Body of pancreas (tissue), 4 donors: ENCODE results near the gene CRPPA.

Experiments used
- POLR2A ChIP-seq, 3 donors: fragments of 450-650 bp; IDR thresholded peaks; one replicate each; pipeline ENCODE4 v1.6.1; 2016; ENCODE audit warnings: antibody characterized with exemption in 3 of 3, mild to moderate bottlenecking in 2 of 3
- TF ChIP-seq, protein P1 (sequence below), 7 experiments: fragments of 450-650 bp in 4 of 7; fragments of 200-600 bp in 3 of 7; sonication (generic) in 3 of 7; IDR thresholded peaks; one replicate each; pipeline ENCODE4 v1.5.1; 2016 to 2019; ENCODE audit warnings: antibody characterized with exemption in 7 of 7

DNA sequence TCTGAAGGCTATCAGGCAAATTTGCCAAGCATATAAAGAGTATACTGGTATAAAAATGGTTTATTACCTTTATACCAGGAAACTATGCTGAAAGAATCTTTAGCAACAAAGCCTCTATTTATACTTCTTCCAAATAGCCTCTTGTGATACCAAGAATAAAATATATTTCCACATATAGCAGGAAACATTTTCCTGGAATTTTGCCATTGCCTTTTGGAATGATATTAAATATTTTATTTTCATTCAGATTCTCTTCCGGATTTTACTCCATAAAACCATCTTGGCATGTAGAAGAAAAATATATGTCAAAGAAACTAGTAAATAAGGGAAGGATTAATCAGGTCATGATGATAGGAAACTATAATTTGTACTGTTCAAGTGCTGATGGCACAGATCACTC, 26.5 kb upstream of the CRPPA start:
- TF ChIP-seq, protein P1, sequence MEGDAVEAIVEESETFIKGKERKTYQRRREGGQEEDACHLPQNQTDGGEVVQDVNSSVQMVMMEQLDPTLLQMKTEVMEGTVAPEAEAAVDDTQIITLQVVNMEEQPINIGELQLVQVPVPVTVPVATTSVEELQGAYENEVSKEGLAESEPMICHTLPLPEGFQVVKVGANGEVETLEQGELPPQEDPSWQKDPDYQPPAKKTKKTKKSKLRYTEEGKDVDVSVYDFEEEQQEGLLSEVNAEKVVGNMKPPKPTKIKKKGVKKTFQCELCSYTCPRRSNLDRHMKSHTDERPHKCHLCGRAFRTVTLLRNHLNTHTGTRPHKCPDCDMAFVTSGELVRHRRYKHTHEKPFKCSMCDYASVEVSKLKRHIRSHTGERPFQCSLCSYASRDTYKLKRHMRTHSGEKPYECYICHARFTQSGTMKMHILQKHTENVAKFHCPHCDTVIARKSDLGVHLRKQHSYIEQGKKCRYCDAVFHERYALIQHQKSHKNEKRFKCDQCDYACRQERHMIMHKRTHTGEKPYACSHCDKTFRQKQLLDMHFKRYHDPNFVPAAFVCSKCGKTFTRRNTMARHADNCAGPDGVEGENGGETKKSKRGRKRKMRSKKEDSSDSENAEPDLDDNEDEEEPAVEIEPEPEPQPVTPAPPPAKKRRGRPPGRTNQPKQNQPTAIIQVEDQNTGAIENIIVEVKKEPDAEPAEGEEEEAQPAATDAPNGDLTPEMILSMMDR (IDR thresholded peaks at IDR 0.05): no peak
- TF ChIP-seq POLR2A (IDR thresholded peaks at IDR 0.05): no peak
